Panc1 (cell line): ENCODE data around the gene ABCC12.

ENCODE experiments used
- CTCF ChIP-seq: fragments of 450-650 bp; IDR thresholded peaks from 2 replicates; pipeline ENCODE4 v1.5.1; 2017; ENCODE audit warnings: mild to moderate bottlenecking
- POLR2AphosphoS5 ChIP-seq: IDR thresholded peaks from 2 replicates; pipeline ENCODE4 v1.6.1; 2012; ENCODE audit warnings: mild to moderate bottlenecking, low read depth, low read length, moderate library complexity
- REST ChIP-seq, 2 experiments: IDR thresholded peaks; 2 replicates each; pipeline ENCODE4 v1.6.1; 2011 to 2012; ENCODE audit warnings: low read depth in 2 of 2, control low read depth in 1 of 2, low read length in 1 of 2, mild to moderate bottlenecking in 1 of 2, moderate library complexity in 1 of 2; ENCODE audit not compliant: insufficient read depth in 1 of 2
- TCF7L2 ChIP-seq: IDR thresholded peaks from 2 replicates; pipeline ENCODE4 v1.6.1; 2011; ENCODE audit warnings: mild to moderate bottlenecking, low read depth, low read length, inconsistent platforms

GRCh38 chr16:48109475-48109874 lies 46.3 kb downstream of the ABCC12 start:
- TF ChIP-seq CTCF (no peak), POLR2AphosphoS5 (no peak), REST (IDR thresholded peaks at IDR 0.05; ENCODE audit: insufficient read depth in 1 of 2, low read depth in 2 of 2, low read length in 1 of 2) (no peak), TCF7L2 (no peak)
